Superior temporal gyrus (tissue), 1 donor: Measurements from ENCODE around the gene PTPRN2.
"Not testable (repeated sequence)": the region's sequence is repeated elsewhere in the genome, so short reads cannot be mapped to it uniquely, and the experiment has no call there.

Experiments
- DNase-seq: peaks from one replicate; pipeline ENCODE4 v3.0.0-alpha.2; 2016; ENCODE audit errors: extremely low spot score

Gene PTPRN2

GRCh38 chr7:158366916-158367633, 220.5 kb downstream of the PTPRN2 start:
- no peak for DNase-seq

- DNase-seq, result no peak
These were observed 221.3 kb downstream of the PTPRN2 start for GRCh38 chr7:158366346-158366745.

GRCh38 chr7:158365267-158365666, 222.4 kb downstream of the PTPRN2 start:
- DNase-seq, result no peak

GRCh38 chr7:158364451-158364850, 223.2 kb downstream of the PTPRN2 start:
- DNase-seq, result no peak

GRCh38 chr7:158362912-158363905, 224.4 kb downstream of the PTPRN2 start:
- no peak for DNase-seq

- DNase-seq, result no peak
These were observed 225.6 kb downstream of the PTPRN2 start for GRCh38 chr7:158362001-158362400.

- no peak for DNase-seq
These were observed 226.2 kb downstream of the PTPRN2 start for GRCh38 chr7:158361326-158361946.

GRCh38 chr7:158358926-158359645, 228.5 kb downstream of the PTPRN2 start:
- peak; percentile 6 for DNase-seq

- peak; percentile 38 for DNase-seq
These were observed 229.5 kb downstream of the PTPRN2 start for GRCh38 chr7:158357898-158358821.

- no peak for DNase-seq
These were observed 230.3 kb downstream of the PTPRN2 start for GRCh38 chr7:158357106-158357897.

- peak; percentile 1 for DNase-seq
These were observed 231.2 kb downstream of the PTPRN2 start for GRCh38 chr7:158356454-158356853.

GRCh38 chr7:158355456-158356065, 232.1 kb downstream of the PTPRN2 start:
- DNase-seq, result peak; percentile 16

- no peak for DNase-seq
These were observed 232.8 kb downstream of the PTPRN2 start for GRCh38 chr7:158354861-158355260.

GRCh38 chr7:158353606-158354570, 233.7 kb downstream of the PTPRN2 start:
- peak; percentile 13 for DNase-seq

- not testable (repeated sequence) for DNase-seq
These were observed 235.5 kb downstream of the PTPRN2 start for GRCh38 chr7:158351899-158352729.

- DNase-seq, result peak; percentile 2
These were observed 236.1 kb downstream of the PTPRN2 start for GRCh38 chr7:158351481-158351880.

- no peak for DNase-seq
These were observed 236.6 kb downstream of the PTPRN2 start for GRCh38 chr7:158351051-158351450.
